ENCODE data around the gene KIF26A.

- no peak for TF ChIP-seq POLR2AphosphoS5 (IDR thresholded peaks at IDR 0.05)
- TF ChIP-seq, protein P1, sequence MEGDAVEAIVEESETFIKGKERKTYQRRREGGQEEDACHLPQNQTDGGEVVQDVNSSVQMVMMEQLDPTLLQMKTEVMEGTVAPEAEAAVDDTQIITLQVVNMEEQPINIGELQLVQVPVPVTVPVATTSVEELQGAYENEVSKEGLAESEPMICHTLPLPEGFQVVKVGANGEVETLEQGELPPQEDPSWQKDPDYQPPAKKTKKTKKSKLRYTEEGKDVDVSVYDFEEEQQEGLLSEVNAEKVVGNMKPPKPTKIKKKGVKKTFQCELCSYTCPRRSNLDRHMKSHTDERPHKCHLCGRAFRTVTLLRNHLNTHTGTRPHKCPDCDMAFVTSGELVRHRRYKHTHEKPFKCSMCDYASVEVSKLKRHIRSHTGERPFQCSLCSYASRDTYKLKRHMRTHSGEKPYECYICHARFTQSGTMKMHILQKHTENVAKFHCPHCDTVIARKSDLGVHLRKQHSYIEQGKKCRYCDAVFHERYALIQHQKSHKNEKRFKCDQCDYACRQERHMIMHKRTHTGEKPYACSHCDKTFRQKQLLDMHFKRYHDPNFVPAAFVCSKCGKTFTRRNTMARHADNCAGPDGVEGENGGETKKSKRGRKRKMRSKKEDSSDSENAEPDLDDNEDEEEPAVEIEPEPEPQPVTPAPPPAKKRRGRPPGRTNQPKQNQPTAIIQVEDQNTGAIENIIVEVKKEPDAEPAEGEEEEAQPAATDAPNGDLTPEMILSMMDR (IDR thresholded peaks at IDR 0.05): no peak
Measured at GRCh38 chr14:104148433-104149277, 10.3 kb downstream of the KIF26A start.
